ENCODE measurements around the gene NEK5. TPM values are rescaled to one million over a fixed set of nuclear protein-coding genes. Genes with fewer than 3 reads are reported as not detected.

The NEK5 gene
- total and polyA plus RNA-seq, 2 donors (not counting 3 experiments of a cell fraction or from before 2014, with no cell fraction given) = 0.03 to 0.18 TPM

- peak within 1 kb of the TSS; percentile 89 for H3K4me2 ChIP-seq (ENCODE audit: insufficient read depth, low read length)
- H3K9ac ChIP-seq (replicated peaks; ENCODE audit: extremely low read depth, insufficient read depth, low read length) = peak within 1 kb of the TSS; percentile 91
- DNase-seq (ENCODE audit: low read depth, low spot score) (peak; percentile 10), FAIRE-seq (no peak)
- intact Hi-C loops (cut with micrococcal nuclease) (loop anchor here (1.0 to 5.0 kb wide), 4 partner anchors 10 to 429 kb away; partner anchors contain the start of genes DHRS12 and WDFY2), dilution Hi-C loops (cut with MboI; ENCODE audit: extremely low pct_ligation_motif_present, low sequenced_read_pairs) (no loop called here)
- H3K27ac ChIP-seq (ENCODE audit: insufficient read depth, low read depth, low read length) = peak within 1 kb of the TSS; percentile 72
- BruUV-seq (replicated peaks) = TSS peak; percentile 12
- CTCF ChIA-PET = interaction anchor here (1.6 kb wide), 1 partner anchor 190 kb away, joined by 5 read pairs; no protein-coding TSS in a partner anchor
- TF ChIP-seq MAX (IDR thresholded peaks at IDR 0.05; ENCODE audit: insufficient read depth, insufficient read length) = no peak
- peak in 1 of 2 donors; percentile 13 for TF ChIP-seq CTCF (IDR thresholded peaks at IDR 0.05; ENCODE audit: extremely low read depth in 1 of 2, insufficient read depth in 1 of 2, low read depth in 1 of 2, low read length in 2 of 2)
- no peak for TF ChIP-seq GATA2 (IDR thresholded peaks at IDR 0.05; ENCODE audit: insufficient read depth, insufficient read length, low read depth, low read length)
- no peaks in the 10 kb centered on the region for H3K36me3 ChIP-seq (ENCODE audit: control insufficient read depth in 2 of 2, extremely low read depth in 1 of 2, insufficient read depth in 2 of 2, low read length in 2 of 2)
- H3K4me3 ChIP-seq (replicated peaks in 1 of 3; ENCODE audit: insufficient read depth in 1 of 3, low read depth in 1 of 3, low read length in 3 of 3) = peak within 1 kb of the TSS; percentile 51 to 88 (median 74)
- H3K27me3 ChIP-seq (ENCODE audit: control insufficient read depth in 2 of 2, insufficient read depth in 2 of 2, low read length in 2 of 2) = peaks cover 13 to 14% of the 10 kb centered on the region in 2 experiments
- H3K9me3 ChIP-seq (replicated peaks; ENCODE audit: control insufficient read depth, insufficient read depth, low read length) = no peaks in the 10 kb centered on the region
- POLR2A ChIA-PET = no interaction called here
- H4K20me1 ChIP-seq (replicated peaks; ENCODE audit: control insufficient read depth, extremely low read depth, insufficient read depth, low read length) = no peaks in the 10 kb centered on the region
- peaks cover 25% of the 10 kb centered on the region for H3K79me2 ChIP-seq (ENCODE audit: control insufficient read depth, insufficient read depth, low read length)
- no peaks in the 10 kb centered on the region for H3K9me1 ChIP-seq (replicated peaks; ENCODE audit: control insufficient read depth, extremely low read depth, insufficient read depth, low read length)
- H3K4me1 ChIP-seq (ENCODE audit: control insufficient read depth, extremely low read depth, insufficient read depth, low read length) = peaks cover 14% of the 10 kb centered on the region
- peak within 1 kb of the TSS; percentile 94 for H2AFZ ChIP-seq (ENCODE audit: low read depth, low read length)
Measured at GRCh38 chr13:52010890-52011631, 117.8 kb downstream of the NEK5 start, which contains the start of gene ATP7B. ATP7B (minus strand) TSS chr13:52011450; CDS start chr13:52011337, 113 bp downstream.

Data from endothelial cell of umbilical vein (primary cell).